Panc1 (cell line): ENCODE measurements around the gene ANGPTL3. TPM values are rescaled to one million over a fixed set of nuclear protein-coding genes. Genes with fewer than 3 reads are reported as not detected.

Source experiments
- ATAC-seq: fragments of 200-7000 bp; cut with Tn5 transposase; 2 replicates; pipeline ENCODE4 v1.9.1; 2020; ENCODE audit warnings: mild to moderate bottlenecking, moderate library complexity
- BruUV-seq: library from RNA; stranded (reverse); fragments of 400-500 nt; replicated peaks from 2 replicates; lab custom pipeline; 2021; lab: Mats Ljungman, UMichigan
- CTCF ChIA-PET: fragments of 300-600 bp; sonication (Branson Sonifier 250); formaldehyde crosslinking; loops from one replicate; lab custom pipeline; 2022; ENCODE audit warnings: antibody characterized with exemption; lab: Charles Lee
- POLR2A ChIA-PET: fragments of 300-600 bp; sonication (Branson Sonifier 250); formaldehyde crosslinking; loops from one replicate; lab custom pipeline; 2022; ENCODE audit warnings: antibody characterized with exemption; lab: Charles Lee
- DNase-seq: peaks from one replicate; pipeline ENCODE4 v3.0.0-alpha.2; 2010; ENCODE audit warnings: low read depth, low spot score
- H3K27ac ChIP-seq: 2 replicates; pipeline ENCODE4 v1.5.1; 2011; ENCODE audit warnings: mild to moderate bottlenecking, low read length, inconsistent platforms
- H3K27me3 ChIP-seq: fragments of 200-500 bp; sonication (Bioruptor generic); 2 replicates; pipeline ENCODE4 v1.6.0; 2014; ENCODE audit warnings: low read length, inconsistent platforms; ENCODE audit not compliant: control insufficient read depth, insufficient read depth
- H3K36me3 ChIP-seq: fragments of 200-500 bp; sonication (Bioruptor generic); 2 replicates; pipeline ENCODE4 v1.5.1; 2014; ENCODE audit warnings: inconsistent platforms, mild to moderate bottlenecking, low read length, moderate library complexity; ENCODE audit not compliant: control insufficient read depth, insufficient read depth
- H3K4me1 ChIP-seq: 2 replicates; pipeline ENCODE4 v1.5.1; 2011; ENCODE audit warnings: inconsistent platforms, mild to moderate bottlenecking, low read length, moderate library complexity; ENCODE audit not compliant: control insufficient read depth, insufficient read depth
- H3K4me3 ChIP-seq, 2 experiments: 2 replicates each; pipeline ENCODE4 v1.5.1; 2011 to 2012; ENCODE audit warnings: low read depth in 2 of 2, low read length in 2 of 2, mild to moderate bottlenecking in 2 of 2, inconsistent platforms in 1 of 2, moderate library complexity in 1 of 2
- H3K9me3 ChIP-seq: fragments of 200-500 bp; sonication (Bioruptor generic); 2 replicates; pipeline ENCODE4 v1.5.1; 2014; ENCODE audit warnings: low read depth, mild to moderate bottlenecking, inconsistent platforms, low read length, moderate library complexity; ENCODE audit not compliant: control insufficient read depth, insufficient read depth
- CTCF ChIP-seq: fragments of 450-650 bp; IDR thresholded peaks from 2 replicates; pipeline ENCODE4 v1.5.1; 2017; ENCODE audit warnings: mild to moderate bottlenecking
- POLR2AphosphoS5 ChIP-seq: IDR thresholded peaks from 2 replicates; pipeline ENCODE4 v1.6.1; 2012; ENCODE audit warnings: mild to moderate bottlenecking, low read depth, low read length, moderate library complexity
- SIN3A ChIP-seq: IDR thresholded peaks from 2 replicates; pipeline ENCODE4 v1.6.1; 2012; ENCODE audit warnings: low read depth, mild to moderate bottlenecking, low read length, moderate library complexity, borderline replicate concordance; ENCODE audit not compliant: insufficient read depth
- TCF7L2 ChIP-seq: IDR thresholded peaks from 2 replicates; pipeline ENCODE4 v1.6.1; 2011; ENCODE audit warnings: mild to moderate bottlenecking, low read depth, low read length, inconsistent platforms
- in situ Hi-C: cut with HindIII; loops from 2 replicates; pipeline ENCODE4 v1.10.0; 2016; ENCODE audit warnings: low sequenced_read_pairs, low pct_unique_long_range_greater_than_20kb
- intact Hi-C: fragments of 100-400 bp; cut with micrococcal nuclease; formaldehyde crosslinking; loops from one replicate; pipeline ENCODE4 v1.10.0; 2022; ENCODE audit not compliant: unreplicated experiment
- total RNA-seq: library from RNA; stranded (reverse); gene quantifications from one replicate; pipeline ENCODE4 v1.2.1, GENCODE V29; 2021; ENCODE audit not compliant: unreplicated experiment
- TF ChIP-seq, protein P1 (sequence below), 2 experiments: IDR thresholded peaks; 2 replicates each; pipeline ENCODE4 v1.6.1; 2011 to 2012; ENCODE audit warnings: low read depth in 2 of 2, control low read depth in 1 of 2, low read length in 1 of 2, mild to moderate bottlenecking in 1 of 2, moderate library complexity in 1 of 2; ENCODE audit not compliant: insufficient read depth in 1 of 2

ANGPTL3 gene
- total RNA-seq, 1 experiment from 2014 or later, result not detected

GRCh38 chr1:62643283-62643682, 46.0 kb downstream of the ANGPTL3 start:
- no peak for ATAC-seq
- no peak overlapping the region for H3K27ac ChIP-seq
- in situ Hi-C loops (no loop called here), intact Hi-C loops (no loop called here)
- CTCF ChIA-PET, result no interaction called here
- H3K4me1 ChIP-seq, result no peaks in the 10 kb centered on the region
- POLR2A ChIA-PET, result no interaction called here
- no peak overlapping the region for H3K4me3 ChIP-seq
- no peak for DNase-seq
- H3K9me3 ChIP-seq, result no peaks in the 10 kb centered on the region
- H3K27me3 ChIP-seq, result no peaks in the 10 kb centered on the region
- TSS peak; percentile 30 for BruUV-seq
- TF ChIP-seq POLR2AphosphoS5 (no peak), CTCF (no peak), TCF7L2 (no peak), SIN3A (no peak)
- TF ChIP-seq, protein P1, sequence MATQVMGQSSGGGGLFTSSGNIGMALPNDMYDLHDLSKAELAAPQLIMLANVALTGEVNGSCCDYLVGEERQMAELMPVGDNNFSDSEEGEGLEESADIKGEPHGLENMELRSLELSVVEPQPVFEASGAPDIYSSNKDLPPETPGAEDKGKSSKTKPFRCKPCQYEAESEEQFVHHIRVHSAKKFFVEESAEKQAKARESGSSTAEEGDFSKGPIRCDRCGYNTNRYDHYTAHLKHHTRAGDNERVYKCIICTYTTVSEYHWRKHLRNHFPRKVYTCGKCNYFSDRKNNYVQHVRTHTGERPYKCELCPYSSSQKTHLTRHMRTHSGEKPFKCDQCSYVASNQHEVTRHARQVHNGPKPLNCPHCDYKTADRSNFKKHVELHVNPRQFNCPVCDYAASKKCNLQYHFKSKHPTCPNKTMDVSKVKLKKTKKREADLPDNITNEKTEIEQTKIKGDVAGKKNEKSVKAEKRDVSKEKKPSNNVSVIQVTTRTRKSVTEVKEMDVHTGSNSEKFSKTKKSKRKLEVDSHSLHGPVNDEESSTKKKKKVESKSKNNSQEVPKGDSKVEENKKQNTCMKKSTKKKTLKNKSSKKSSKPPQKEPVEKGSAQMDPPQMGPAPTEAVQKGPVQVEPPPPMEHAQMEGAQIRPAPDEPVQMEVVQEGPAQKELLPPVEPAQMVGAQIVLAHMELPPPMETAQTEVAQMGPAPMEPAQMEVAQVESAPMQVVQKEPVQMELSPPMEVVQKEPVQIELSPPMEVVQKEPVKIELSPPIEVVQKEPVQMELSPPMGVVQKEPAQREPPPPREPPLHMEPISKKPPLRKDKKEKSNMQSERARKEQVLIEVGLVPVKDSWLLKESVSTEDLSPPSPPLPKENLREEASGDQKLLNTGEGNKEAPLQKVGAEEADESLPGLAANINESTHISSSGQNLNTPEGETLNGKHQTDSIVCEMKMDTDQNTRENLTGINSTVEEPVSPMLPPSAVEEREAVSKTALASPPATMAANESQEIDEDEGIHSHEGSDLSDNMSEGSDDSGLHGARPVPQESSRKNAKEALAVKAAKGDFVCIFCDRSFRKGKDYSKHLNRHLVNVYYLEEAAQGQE (IDR thresholded peaks at IDR 0.05; ENCODE audit: insufficient read depth in 1 of 2, low read depth in 2 of 2, low read length in 1 of 2), result no peak
- peaks cover 6% of the 10 kb centered on the region; the same call in 1 of the 2 replicates for H3K36me3 ChIP-seq

DNA sequence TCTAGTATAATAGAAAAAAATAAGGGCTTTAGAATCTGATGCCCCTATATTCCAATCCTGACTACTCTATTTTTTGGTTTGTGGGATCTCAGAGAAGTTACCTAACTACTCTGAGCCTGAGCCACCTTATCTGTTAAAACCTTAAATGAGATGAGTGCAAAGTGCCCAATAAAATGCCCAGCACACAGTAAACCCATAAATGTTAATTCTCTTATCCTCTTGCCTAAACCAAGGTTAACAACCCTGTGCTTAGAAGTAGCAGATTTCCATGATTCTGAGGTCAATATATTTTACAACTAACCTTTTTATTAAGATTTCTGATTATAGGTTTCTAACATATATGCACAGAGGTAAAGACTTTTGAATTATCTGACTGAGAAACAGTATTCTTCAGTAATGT, 55.1 kb downstream of the ANGPTL3 start:
- no peak for TF ChIP-seq SIN3A
- no peak for TF ChIP-seq TCF7L2

DNA sequence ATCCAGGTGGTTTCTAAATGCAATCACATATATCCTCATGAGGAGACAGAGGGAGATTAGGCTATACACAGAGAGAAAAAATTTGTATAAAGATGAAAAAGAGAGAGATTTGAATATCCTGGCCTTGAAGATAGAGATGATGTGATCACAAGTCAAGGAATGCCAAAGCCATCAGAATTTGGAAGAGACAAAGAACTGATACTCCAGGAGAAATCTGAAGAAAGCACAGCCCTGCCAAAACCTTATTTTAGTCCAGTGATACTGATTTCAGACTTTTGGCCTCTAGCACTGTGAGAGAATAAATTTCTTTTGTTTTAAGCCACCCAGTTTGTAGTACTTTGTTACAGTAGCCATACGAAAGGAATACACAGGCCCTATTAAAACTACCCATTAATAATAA, 57.4 kb downstream of the ANGPTL3 start:
- H3K36me3 ChIP-seq, result no peaks in the 10 kb centered on the region; the same call in 1 of the 2 replicates
- no peak overlapping the region for H3K27ac ChIP-seq
- ChIA-PET POLR2A (no interaction called here), CTCF (no interaction called here)
- ATAC-seq (no peak), DNase-seq (no peak)
- TF ChIP-seq, protein P1 (IDR thresholded peaks at IDR 0.05; ENCODE audit: insufficient read depth in 1 of 2, low read depth in 2 of 2, low read length in 1 of 2), result no peak
- TF ChIP-seq SIN3A, result no peak
- TF ChIP-seq TCF7L2, result no peak
- TF ChIP-seq POLR2AphosphoS5, result no peak
- TF ChIP-seq CTCF, result no peak
- intact Hi-C loops, result no loop called here
- no peak overlapping the region for H3K4me3 ChIP-seq
- H3K4me1 ChIP-seq, result no peaks in the 10 kb centered on the region
- BruUV-seq, result no TSS peak
- H3K27me3 ChIP-seq, result no peaks in the 10 kb centered on the region
- no peaks in the 10 kb centered on the region for H3K9me3 ChIP-seq
- in situ Hi-C loops, result no loop called here

More for the DNA sequence above, 55.1 kb downstream of the ANGPTL3 start:
- in situ Hi-C loops, result no loop called here
- ChIA-PET CTCF (no interaction called here), POLR2A (no interaction called here)
- peaks cover 4% of the 10 kb centered on the region; the same call in 1 of the 2 replicates for H3K36me3 ChIP-seq
- no peaks in the 10 kb centered on the region for H3K9me3 ChIP-seq
- intact Hi-C loops, result no loop called here
- no peak for ATAC-seq
- BruUV-seq, result no TSS peak
- H3K4me3 ChIP-seq, result no peak overlapping the region
- DNase-seq, result no peak
- no peak overlapping the region for H3K27ac ChIP-seq
- no peaks in the 10 kb centered on the region for H3K4me1 ChIP-seq
- H3K27me3 ChIP-seq, result no peaks in the 10 kb centered on the region
